CD4-positive, alpha-beta T cell (primary cell): ENCODE results near the gene RASA3. TPM values are rescaled to one million over a fixed set of nuclear protein-coding genes. Genes with fewer than 3 reads are reported as not detected.

ENCODE experiments used
- ATAC-seq: fragments of 200-7000 bp; cut with Tn5 transposase; one replicate; pipeline ENCODE4 v1.10.0; 2022; ENCODE audit warnings: mild to moderate bottlenecking; ENCODE audit not compliant: poor library complexity
- CTCF ChIA-PET: fragments of 350-600 bp; sonication (Branson Sonifier 250); formaldehyde crosslinking; loops from one replicate; lab custom pipeline; 2021; ENCODE audit warnings: antibody characterized with exemption, inconsistent platforms; lab: Charles Lee
- POLR2A ChIA-PET: fragments of 350-600 bp; sonication (Branson Sonifier 250); formaldehyde crosslinking; loops from one replicate; lab custom pipeline; 2021; ENCODE audit warnings: antibody characterized with exemption, inconsistent platforms; lab: Charles Lee
- DNase-seq, 14 experiments: peaks; one replicate each; pipeline ENCODE4 v3.0.0-alpha.2; 2013 to 2020; ENCODE audit warnings: mixed read lengths in 2 of 14
- H3K27ac ChIP-seq, 2 donors: one replicate each; pipeline versions ENCODE4 v1.5.1 to v1.7.0; 2013; ENCODE audit warnings: low read length in 2 of 2, low read depth in 1 of 2, mild to moderate bottlenecking in 1 of 2
- H3K27me3 ChIP-seq, 2 experiments: 1 replicate in 1 of 2; 2 replicates in 1 of 2; pipeline versions ENCODE4 v1.6.1 to v1.7.0; 2013; ENCODE audit warnings: low read length in 2 of 2, control low read depth in 1 of 2, mild to moderate bottlenecking in 1 of 2, moderate library complexity in 1 of 2; ENCODE audit not compliant: insufficient read depth in 2 of 2, control insufficient read depth in 1 of 2
- H3K36me3 ChIP-seq: one replicate; pipeline ENCODE4 v1.6.1; 2013; ENCODE audit warnings: low read length, control low read depth; ENCODE audit not compliant: insufficient read depth
- H3K4me1 ChIP-seq: one replicate; pipeline ENCODE4 v1.6.1; 2013; ENCODE audit warnings: low read length, control low read depth; ENCODE audit not compliant: insufficient read depth
- H3K4me3 ChIP-seq: one replicate; pipeline ENCODE4 v1.5.1; 2013; ENCODE audit warnings: mild to moderate bottlenecking, low read length, moderate library complexity
- H3K9me3 ChIP-seq, 2 experiments: 1 replicate in 1 of 2; 2 replicates in 1 of 2; pipeline versions ENCODE4 v1.6.1 to v1.7.0; 2013; ENCODE audit warnings: low read length in 2 of 2, mild to moderate bottlenecking in 2 of 2, control low read depth in 1 of 2, moderate library complexity in 1 of 2; ENCODE audit not compliant: control insufficient read depth in 1 of 2, insufficient read depth in 1 of 2
- H3K27ac Mint-ChIP-seq: one replicate; pipeline ENCODE4 v1.8.0; 2020; ENCODE audit warnings: mixed read lengths
- H3K27me3 Mint-ChIP-seq: one replicate; pipeline ENCODE4 v1.8.0; 2021; ENCODE audit warnings: mixed read lengths
- H3K36me3 Mint-ChIP-seq: one replicate; pipeline ENCODE4 v1.8.0; 2021; ENCODE audit warnings: low read depth, mixed read lengths
- H3K4me1 Mint-ChIP-seq: one replicate; pipeline ENCODE4 v1.8.0; 2021; ENCODE audit warnings: low read depth, mixed read lengths
- H3K4me3 Mint-ChIP-seq: one replicate; pipeline ENCODE4 v1.8.0; 2020; ENCODE audit warnings: mild to moderate bottlenecking, mixed read lengths
- H3K9me3 Mint-ChIP-seq: one replicate; pipeline ENCODE4 v1.8.0; 2020; ENCODE audit warnings: mixed read lengths
- CTCF ChIP-seq: fragments of 200-600 bp; IDR thresholded peaks from one replicate; pipeline ENCODE4 v1.8.0; 2022; ENCODE audit warnings: antibody characterized with exemption, mild to moderate bottlenecking
- intact Hi-C, 2 experiments: fragments of 100-400 bp; cut with DNase I in 1 of 2; cut with micrococcal nuclease in 1 of 2; formaldehyde crosslinking; loops; one replicate each; pipeline versions ENCODE4 v1.15.1 to v1.9.0; 2023 to 2025; cut with DNase I, micrococcal nuclease
- total RNA-seq, 174 experiments: library from RNA in 2 of 174; stranded (reverse) in 2 of 174; gene quantifications; one replicate each; pipeline ENCODE4 v1.2.3 and lab custom pipeline; 2021 to 2026

Gene RASA3
- total RNA-seq, 2 experiments from 2014 or later, result 181 to 184 TPM

GRCh38 chr13:113939944-113940297 lies 192.5 kb downstream of the RASA3 start:
- H3K4me1 ChIP-seq, result no peaks in the 10 kb centered on the region
- intact Hi-C loops, result no loop called here
- H3K4me3 Mint-ChIP-seq, result no peak overlapping the region

GRCh38 chr13:113939129-113939943 lies 193.1 kb downstream of the RASA3 start:
- Mint-ChIP-seq H3K4me1 (no peaks in the 10 kb centered on the region), H3K9me3 (no peaks in the 10 kb centered on the region), H3K27me3 (no peaks in the 10 kb centered on the region), H3K36me3 (peaks cover 6% of the 10 kb centered on the region), H3K4me3 (no peak overlapping the region), H3K27ac (no peak overlapping the region)
- intact Hi-C loops, result no loop called here
- Histone ChIP-seq H3K27ac (no peak overlapping the region), H3K4me1 (no peaks in the 10 kb centered on the region), H3K9me3 (no peaks in the 10 kb centered on the region), H3K4me3 (no peak overlapping the region), H3K36me3 (no peaks in the 10 kb centered on the region), H3K27me3 (peaks cover 0 to 2% of the 10 kb centered on the region in 2 experiments)
- ChIA-PET CTCF (no interaction called here), POLR2A (no interaction called here)
- ATAC-seq (no peak), DNase-seq (no peak)
- TF ChIP-seq CTCF, result no peak

More at GRCh38 chr13:113939944-113940297, 192.5 kb downstream of the RASA3 start:
- H3K4me3 ChIP-seq, result no peak overlapping the region
- Mint-ChIP-seq H3K4me1 (no peaks in the 10 kb centered on the region), H3K9me3 (no peaks in the 10 kb centered on the region), H3K27ac (no peak overlapping the region), H3K36me3 (peaks cover 6% of the 10 kb centered on the region), H3K27me3 (no peaks in the 10 kb centered on the region)
- H3K27ac ChIP-seq, result no peak overlapping the region
- no peaks in the 10 kb centered on the region for H3K36me3 ChIP-seq
- DNase-seq, result no peak
- POLR2A ChIA-PET, result no interaction called here
- H3K9me3 ChIP-seq, result no peaks in the 10 kb centered on the region
- TF ChIP-seq CTCF, result no peak
- CTCF ChIA-PET, result no interaction called here
- peaks cover 0 to 2% of the 10 kb centered on the region in 2 experiments for H3K27me3 ChIP-seq
- no peak for ATAC-seq

GRCh38 chr13:113938716-113939115 lies 193.7 kb downstream of the RASA3 start:
- Mint-ChIP-seq H3K9me3 (no peaks in the 10 kb centered on the region), H3K4me3 (no peak overlapping the region), H3K27me3 (no peaks in the 10 kb centered on the region), H3K27ac (no peak overlapping the region), H3K4me1 (no peaks in the 10 kb centered on the region), H3K36me3 (peaks cover 6% of the 10 kb centered on the region)
- ChIA-PET POLR2A (interaction anchor here (0.7 kb wide), 1 partner anchor 47 kb away, joined by 3 read pairs; no protein-coding TSS in a partner anchor), CTCF (no interaction called here)
- no peak overlapping the region for H3K27ac ChIP-seq
- peaks cover 0 to 2% of the 10 kb centered on the region in 2 experiments for H3K27me3 ChIP-seq
- no peak for TF ChIP-seq CTCF
- intact Hi-C loops, result no loop called here
- ATAC-seq (no peak), DNase-seq (no peak)
- H3K4me1 ChIP-seq, result no peaks in the 10 kb centered on the region
- no peaks in the 10 kb centered on the region for H3K9me3 ChIP-seq
- no peak overlapping the region for H3K4me3 ChIP-seq
- no peaks in the 10 kb centered on the region for H3K36me3 ChIP-seq
